Erythroblast (primary cell): ENCODE results near the gene LMAN2.

Source experiments
- GATA1 ChIP-seq: IDR thresholded peaks from 2 replicates; pipeline ENCODE4 v1.6.1; 2011; ENCODE audit warnings: low read depth, mild to moderate bottlenecking, control low read depth, low read length, moderate library complexity
- POLR2A ChIP-seq: IDR thresholded peaks from 2 replicates; pipeline ENCODE4 v1.6.1; 2011; ENCODE audit warnings: mild to moderate bottlenecking, low read length

- TF ChIP-seq POLR2A (no peak), GATA1 (no peak)
Measured at GRCh38 chr5:177396078-177396477, 44.6 kb upstream of the LMAN2 start.
